Spleen (tissue), 11 donors: ENCODE results near the gene NOS1AP. TPM values are rescaled to one million over a fixed set of nuclear protein-coding genes. Genes with fewer than 3 reads are reported as not detected.

Source experiments
- DNase-seq: peaks from one replicate; pipeline ENCODE4 v3.0.0-alpha.2; 2020
- H3K27ac ChIP-seq, 8 donors: fragments of 200-600 bp; sonication (generic) in 7 of 8; 1 replicate in 4 of 8; 2 replicates in 4 of 8; pipeline versions ENCODE4 v1.5.0 to v1.8.0; 2016 to 2021; ENCODE audit warnings: inconsistent platforms in 4 of 8, mild to moderate bottlenecking in 4 of 8, moderate library complexity in 1 of 8
- H3K27me3 ChIP-seq, 7 donors: fragments of 200-600 bp; sonication (generic) in 6 of 7; replicated peaks in 1 of 7; 1 replicate in 4 of 7; 2 replicates in 3 of 7; pipeline versions ENCODE4 v1.5.0 to v1.8.0; 2016 to 2021; ENCODE audit warnings: inconsistent platforms in 3 of 7, mild to moderate bottlenecking in 1 of 7
- H3K36me3 ChIP-seq, 6 donors: fragments of 200-600 bp; sonication (generic) in 5 of 6; 1 replicate in 4 of 6; 2 replicates in 2 of 6; pipeline versions ENCODE4 v1.5.0 to v1.8.0; 2016 to 2021; ENCODE audit warnings: inconsistent platforms in 2 of 6
- H3K4me1 ChIP-seq, 6 donors: fragments of 200-600 bp; sonication (generic) in 5 of 6; 1 replicate in 3 of 6; 2 replicates in 3 of 6; pipeline versions ENCODE4 v1.5.0 to v1.8.0; 2016 to 2021; ENCODE audit warnings: inconsistent platforms in 3 of 6
- H3K4me3 ChIP-seq, 8 donors: fragments of 200-600 bp; sonication (generic) in 7 of 8; 1 replicate in 4 of 8; 2 replicates in 4 of 8; pipeline versions ENCODE4 v1.5.0 to v1.8.0; 2016 to 2021; ENCODE audit warnings: inconsistent platforms in 4 of 8, mild to moderate bottlenecking in 4 of 8, moderate library complexity in 2 of 8
- H3K9me3 ChIP-seq, 8 donors: fragments of 200-600 bp; sonication (generic) in 7 of 8; 1 replicate in 4 of 8; 2 replicates in 4 of 8; pipeline versions ENCODE4 v1.5.0 to v1.8.0; 2016 to 2021; ENCODE audit warnings: inconsistent platforms in 4 of 8
- POLR2A ChIP-seq, 3 donors: fragments of 450-650 bp; IDR thresholded peaks; one replicate each; pipeline ENCODE4 v1.5.1; 2017; ENCODE audit warnings: antibody characterized with exemption in 3 of 3, mild to moderate bottlenecking in 1 of 3
- POLR2AphosphoS5 ChIP-seq, 3 donors: sonication (generic); formaldehyde crosslinking; IDR thresholded peaks; one replicate each; pipeline ENCODE4 v1.5.1; 2017; ENCODE audit warnings: antibody characterized with exemption in 3 of 3
- WGBS, 5 donors: extraction: QIAGEN DNeasy Blood & Tissue Kit in 3 of 5; methylation state at CpG; one replicate each; pipeline versions ENCODE4 v1.1.5 to v1.1.7; 2013 to 2018; 5-methylcytosine and 5-hydroxymethylcytosine counted together
- intact Hi-C: fragments of 100-400 bp; cut with DNase I; formaldehyde crosslinking; loops from one replicate; pipeline ENCODE4 v1.15.0; 2023; ENCODE audit warnings: low total_unique reads
- polyA plus RNA-seq, 3 donors: library from polyadenylated mRNA; stranded (reverse); fragments of 200-250 nt; gene quantifications; one replicate each; pipeline ENCODE4 v1.2.1, GENCODE V29; 2013
- total RNA-seq, 7 donors: library from RNA; depleted of rRNA in 3 of 7; stranded (reverse); fragments of >200 nt in 3 of 7; fragmentation: NEBNext Ultra II Directional in 4 of 7; extraction: Animal tissue kit (Norgen Biotek cat#: 25700) in 4 of 7; gene quantifications; one replicate each; pipeline versions ENCODE4 v1.1.0 to v1.2.1, GENCODE V29; 2016 to 2021
- TF ChIP-seq, protein P1 (sequence below), 11 experiments: fragments of 200-600 bp in 7 of 11; fragments of 450-650 bp in 4 of 11; sonication (generic) in 4 of 11; IDR thresholded peaks in 8 of 11; conservative IDR thresholded peaks in 3 of 11; 1 replicate in 7 of 11; 2 replicates in 4 of 11; pipeline versions ENCODE4 v1.4.0 to v1.8.0; 2016 to 2021; ENCODE audit warnings: antibody characterized with exemption in 11 of 11, inconsistent platforms in 4 of 11, mild to moderate bottlenecking in 1 of 11
- donor health status: healthy with polysubstance abuse.
- donor health status: DM: no; HTN: no; CAD: no; lungs with moderate emphysema.
- donor health status: DM: no; HTN: no; CAD: no.
- donor health status: Bipolar disorder and iron deficiency.
- donor health status: healthy.
- donor health status: DM: no; HTN: no; CAD: no.
- donor health status: DM: yes; HTN: yes; CAD: no.

Gene NOS1AP
- total and polyA plus RNA-seq, 10 donors = 0.16 to 1.7 (median 0.60) TPM; not detected in 2

DNA sequence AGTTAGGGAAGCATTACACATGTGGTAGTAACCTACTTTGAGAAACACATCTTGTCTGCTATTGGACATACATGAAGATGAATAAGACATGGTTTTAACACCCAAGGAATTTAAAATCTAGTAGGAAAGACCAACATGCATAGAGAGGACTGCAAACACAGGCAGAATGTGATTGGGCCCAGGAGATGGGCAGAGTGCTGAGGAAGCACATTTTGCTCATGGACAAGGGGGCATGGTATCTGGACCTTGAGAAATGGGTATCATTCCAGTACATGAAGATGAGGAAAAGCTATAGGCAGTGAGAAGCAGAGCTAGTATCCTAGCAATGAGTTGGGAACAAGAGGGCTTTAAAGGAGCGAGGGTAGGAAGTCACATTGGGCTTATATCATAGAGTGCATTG lies 164.4 kb downstream of the NOS1AP start:
- Histone ChIP-seq H3K36me3 (no peaks in the 10 kb centered on the region), H3K4me1 (peaks cover 0 to 30% (median 4%) of the 10 kb centered on the region in 6 donors), H3K9me3 (no peaks in the 10 kb centered on the region), H3K27ac (no peak overlapping the region), H3K27me3 (peaks cover 0 to 10% (median 0%) of the 10 kb centered on the region in 7 donors), H3K4me3 (no peak overlapping the region)
- 76 to 91% (median 81%) methylated on average over 1 of the region's 1 CpG for WGBS, 5 donors
- no peak for DNase-seq
- intact Hi-C loops = no loop called here
- TF ChIP-seq, protein P1, sequence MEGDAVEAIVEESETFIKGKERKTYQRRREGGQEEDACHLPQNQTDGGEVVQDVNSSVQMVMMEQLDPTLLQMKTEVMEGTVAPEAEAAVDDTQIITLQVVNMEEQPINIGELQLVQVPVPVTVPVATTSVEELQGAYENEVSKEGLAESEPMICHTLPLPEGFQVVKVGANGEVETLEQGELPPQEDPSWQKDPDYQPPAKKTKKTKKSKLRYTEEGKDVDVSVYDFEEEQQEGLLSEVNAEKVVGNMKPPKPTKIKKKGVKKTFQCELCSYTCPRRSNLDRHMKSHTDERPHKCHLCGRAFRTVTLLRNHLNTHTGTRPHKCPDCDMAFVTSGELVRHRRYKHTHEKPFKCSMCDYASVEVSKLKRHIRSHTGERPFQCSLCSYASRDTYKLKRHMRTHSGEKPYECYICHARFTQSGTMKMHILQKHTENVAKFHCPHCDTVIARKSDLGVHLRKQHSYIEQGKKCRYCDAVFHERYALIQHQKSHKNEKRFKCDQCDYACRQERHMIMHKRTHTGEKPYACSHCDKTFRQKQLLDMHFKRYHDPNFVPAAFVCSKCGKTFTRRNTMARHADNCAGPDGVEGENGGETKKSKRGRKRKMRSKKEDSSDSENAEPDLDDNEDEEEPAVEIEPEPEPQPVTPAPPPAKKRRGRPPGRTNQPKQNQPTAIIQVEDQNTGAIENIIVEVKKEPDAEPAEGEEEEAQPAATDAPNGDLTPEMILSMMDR (IDR thresholded peaks at IDR 0.05 in 8 of 11, conservative IDR thresholded peaks at IDR 0.05 in 3 of 11) = no peak
- no peak for TF ChIP-seq POLR2AphosphoS5 (IDR thresholded peaks at IDR 0.05)
- TF ChIP-seq POLR2A (IDR thresholded peaks at IDR 0.05) = no peak

DNA sequence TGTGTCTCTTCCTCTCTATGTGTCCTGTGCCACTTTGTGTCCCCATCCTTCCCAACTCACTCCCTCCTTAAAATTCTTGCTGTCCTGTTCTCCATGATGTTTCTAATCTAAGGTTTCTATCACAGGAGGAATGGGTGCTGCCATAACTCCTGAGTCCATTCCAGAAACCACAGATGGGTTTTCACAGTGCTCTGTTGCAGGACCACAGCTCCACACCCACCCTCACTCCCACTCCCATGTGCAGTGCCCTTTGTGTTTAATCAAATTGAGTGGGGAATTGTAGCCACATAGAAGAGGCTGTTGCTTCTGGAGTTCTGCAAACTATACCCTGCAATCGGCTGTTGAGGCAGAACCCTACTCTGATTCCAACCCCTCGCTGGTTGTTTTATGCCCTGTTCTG lies 165.1 kb downstream of the NOS1AP start:
- H3K36me3 ChIP-seq = no peaks in the 10 kb centered on the region
- H3K27me3 ChIP-seq = peaks cover 0 to 10% (median 0%) of the 10 kb centered on the region in 7 donors
- H3K9me3 ChIP-seq = no peaks in the 10 kb centered on the region
- TF ChIP-seq, protein P1 (IDR thresholded peaks at IDR 0.05 in 8 of 11, conservative IDR thresholded peaks at IDR 0.05 in 3 of 11) = no peak
- TF ChIP-seq POLR2A (IDR thresholded peaks at IDR 0.05) (no peak), POLR2AphosphoS5 (IDR thresholded peaks at IDR 0.05) (no peak)
- peak overlapping the region in 3 of 8 donors; percentile 39 to 72 (median 71) for H3K27ac ChIP-seq
- intact Hi-C loops = no loop called here
- no peak for DNase-seq
- H3K4me3 ChIP-seq = no peak overlapping the region
- 86 to 99% (median 93%) methylated on average over 2 of the region's 2 CpGs for WGBS, 5 donors
- peaks cover 0 to 27% (median 4%) of the 10 kb centered on the region in 6 donors for H3K4me1 ChIP-seq

DNA sequence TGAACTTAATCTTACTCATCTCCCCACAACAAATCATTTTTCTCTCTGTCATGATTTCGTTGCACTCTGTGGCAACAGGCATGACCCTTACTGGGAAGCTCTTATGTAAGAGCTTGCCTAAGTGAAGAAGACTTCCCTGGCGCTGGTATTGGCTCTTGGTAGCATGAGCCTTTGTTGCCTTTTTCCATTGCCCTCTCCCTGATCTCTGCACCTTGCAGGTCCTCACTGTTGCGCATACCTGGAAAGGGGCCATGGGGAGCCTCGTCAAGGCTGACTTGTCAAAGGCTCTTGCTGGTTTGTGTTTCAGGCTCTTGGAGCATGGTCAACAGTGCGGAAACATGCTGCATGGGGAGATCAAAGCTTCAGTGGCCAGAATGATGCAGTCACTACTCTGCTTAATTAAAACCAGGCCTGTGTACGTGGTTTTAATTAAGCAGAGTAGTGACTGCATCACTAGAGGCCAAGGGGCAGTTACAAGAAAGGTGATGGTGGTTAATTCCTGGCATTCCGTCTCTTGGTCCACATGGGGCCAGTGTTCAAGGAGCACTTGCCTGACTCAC lies 165.8 kb downstream of the NOS1AP start:
- WGBS, 5 donors = 63 to 73% (median 69%) methylated on average over 7 of the region's 7 CpGs
- peaks cover 0 to 13% (median 0%) of the 10 kb centered on the region in 7 donors for H3K27me3 ChIP-seq
- TF ChIP-seq POLR2AphosphoS5 (IDR thresholded peaks at IDR 0.05) (peak in 1 of 3 donors; percentile 57), POLR2A (IDR thresholded peaks at IDR 0.05) (no peak)
- H3K9me3 ChIP-seq = no peaks in the 10 kb centered on the region
- H3K4me1 ChIP-seq = peaks cover 0 to 20% (median 2%) of the 10 kb centered on the region in 6 donors
- H3K27ac ChIP-seq = peak overlapping the region in 4 of 8 donors; percentile 2 to 72 (median 66)
- no peak for DNase-seq
- H3K4me3 ChIP-seq = no peak overlapping the region
- intact Hi-C loops = no loop called here
- no peaks in the 10 kb centered on the region for H3K36me3 ChIP-seq

DNA sequence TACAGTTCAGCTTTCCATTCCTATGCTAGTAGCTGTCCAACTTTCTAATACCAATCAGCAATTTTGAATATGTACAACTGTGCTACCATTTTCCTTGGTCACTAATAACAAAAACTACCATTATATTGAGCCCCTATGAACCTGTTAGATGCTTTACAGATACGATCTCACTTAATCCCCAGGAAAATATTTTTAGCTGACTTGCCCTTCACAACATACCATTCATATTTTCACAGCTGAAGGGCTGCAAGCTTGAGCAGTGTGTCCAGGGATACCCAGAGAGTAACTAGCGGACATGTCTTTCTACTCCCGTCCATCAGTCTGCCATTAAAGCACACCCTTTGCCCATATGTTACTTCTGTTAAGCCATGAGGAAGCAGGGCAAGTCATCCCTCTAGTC lies 166.7 kb downstream of the NOS1AP start:
- no peak overlapping the region for H3K4me3 ChIP-seq
- TF ChIP-seq, protein P1 (IDR thresholded peaks at IDR 0.05 in 8 of 11, conservative IDR thresholded peaks at IDR 0.05 in 3 of 11) = no peak
- TF ChIP-seq POLR2A (IDR thresholded peaks at IDR 0.05) (no peak), POLR2AphosphoS5 (IDR thresholded peaks at IDR 0.05) (no peak)
- H3K27me3 ChIP-seq = peaks cover 0 to 14% (median 0%) of the 10 kb centered on the region in 7 donors
- 74 to 86% (median 80%) methylated on average over 3 of the region's 3 CpGs for WGBS, 5 donors
- H3K4me1 ChIP-seq = peaks cover 0 to 14% (median 0%) of the 10 kb centered on the region in 6 donors
- no peak for DNase-seq
- H3K9me3 ChIP-seq = no peaks in the 10 kb centered on the region
- H3K36me3 ChIP-seq = no peaks in the 10 kb centered on the region
- peak overlapping the region in 5 of 8 donors; percentile 34 to 72 (median 62) for H3K27ac ChIP-seq
- intact Hi-C loops = no loop called here
